HEK293 (cell line): ENCODE measurements around the gene INSL3.
A peak's percentile ranks its signal among the peaks of the same experiment; 100 is the strongest.

Experiments used
- GFI1B ChIP-seq: fragments of 450-650 bp; formaldehyde crosslinking; IDR thresholded peaks from 2 replicates; pipeline ENCODE4 v1.5.1; 2016; ENCODE audit warnings: missing biosample characterization, missing genetic modification characterization
- GLIS1 ChIP-seq: fragments of 450-650 bp; formaldehyde crosslinking; IDR thresholded peaks from 2 replicates; pipeline ENCODE4 v1.5.1; 2016; ENCODE audit warnings: missing biosample characterization, missing genetic modification characterization
- MEIS1 ChIP-seq: sonication (generic); formaldehyde crosslinking; IDR thresholded peaks from 2 replicates; pipeline ENCODE4 v1.8.1; 2022; ENCODE audit warnings: missing genetic modification reagents, mild to moderate bottlenecking, borderline replicate concordance
- MYNN ChIP-seq: fragments of 450-650 bp; formaldehyde crosslinking; IDR thresholded peaks from 2 replicates; pipeline ENCODE4 v1.5.1; 2016; ENCODE audit warnings: missing biosample characterization, missing genetic modification characterization, borderline replicate concordance
- OVOL3 ChIP-seq: fragments of 450-650 bp; formaldehyde crosslinking; IDR thresholded peaks from 2 replicates; pipeline ENCODE4 v1.5.1; 2016; ENCODE audit warnings: missing biosample characterization, missing genetic modification characterization
- REPIN1 ChIP-seq: fragments of 450-650 bp; formaldehyde crosslinking; IDR thresholded peaks from 2 replicates; pipeline ENCODE4 v1.5.1; 2017; ENCODE audit warnings: missing biosample characterization, missing genetic modification characterization, low read depth
- SP7 ChIP-seq: fragments of 450-650 bp; formaldehyde crosslinking; IDR thresholded peaks from 2 replicates; pipeline ENCODE4 v1.5.1; 2016; ENCODE audit warnings: missing biosample characterization, missing genetic modification characterization
- ZNF112 ChIP-seq: fragments of 450-650 bp; formaldehyde crosslinking; IDR thresholded peaks from 2 replicates; pipeline ENCODE4 v1.5.0; 2017; ENCODE audit warnings: missing biosample characterization, missing genetic modification characterization
- ZNF114 ChIP-seq: fragments of 450-650 bp; formaldehyde crosslinking; IDR thresholded peaks from 2 replicates; pipeline ENCODE4 v1.5.0; 2017; ENCODE audit warnings: missing biosample characterization, missing genetic modification characterization
- ZNF133 ChIP-seq: fragments of 450-650 bp; formaldehyde crosslinking; IDR thresholded peaks from 2 replicates; pipeline ENCODE4 v1.5.1; 2016; ENCODE audit warnings: missing biosample characterization, missing genetic modification characterization
- ZNF202 ChIP-seq: fragments of 450-650 bp; formaldehyde crosslinking; IDR thresholded peaks from 2 replicates; pipeline ENCODE4 v1.5.1; 2016; ENCODE audit warnings: missing biosample characterization, missing genetic modification characterization, borderline replicate concordance
- ZNF214 ChIP-seq: fragments of 450-650 bp; formaldehyde crosslinking; IDR thresholded peaks from 2 replicates; pipeline ENCODE4 v1.5.1; 2017; ENCODE audit warnings: missing biosample characterization, mild to moderate bottlenecking, missing genetic modification characterization, borderline replicate concordance
- ZNF23 ChIP-seq: fragments of 450-650 bp; formaldehyde crosslinking; IDR thresholded peaks from 2 replicates; pipeline ENCODE4 v1.5.1; 2016; ENCODE audit warnings: missing biosample characterization, missing genetic modification characterization, borderline replicate concordance
- ZNF248 ChIP-seq: fragments of 450-650 bp; formaldehyde crosslinking; IDR thresholded peaks from 2 replicates; pipeline ENCODE4 v1.5.1; 2017; ENCODE audit warnings: missing biosample characterization, missing genetic modification characterization
- ZNF37A ChIP-seq: fragments of 450-650 bp; IDR thresholded peaks from 2 replicates; pipeline ENCODE4 v1.5.1; 2018; ENCODE audit warnings: missing biosample characterization, missing genetic modification characterization
- ZNF48 ChIP-seq: fragments of 450-650 bp; formaldehyde crosslinking; IDR thresholded peaks from 2 replicates; pipeline ENCODE4 v1.5.1; 2016; ENCODE audit warnings: missing biosample characterization, missing genetic modification characterization
- ZNF501 ChIP-seq: fragments of 450-650 bp; formaldehyde crosslinking; IDR thresholded peaks from 2 replicates; pipeline ENCODE4 v1.5.1; 2016; ENCODE audit warnings: missing biosample characterization, missing genetic modification characterization
- ZNF521 ChIP-seq: fragments of 450-650 bp; formaldehyde crosslinking; IDR thresholded peaks from 2 replicates; pipeline ENCODE4 v1.5.1; 2017; ENCODE audit warnings: missing biosample characterization, mild to moderate bottlenecking, missing genetic modification characterization
- ZNF544 ChIP-seq: fragments of 450-650 bp; formaldehyde crosslinking; IDR thresholded peaks from 2 replicates; pipeline ENCODE4 v1.5.0; 2017; ENCODE audit warnings: missing biosample characterization, missing genetic modification characterization
- ZNF571 ChIP-seq: fragments of 450-650 bp; formaldehyde crosslinking; IDR thresholded peaks from 2 replicates; pipeline ENCODE4 v1.5.0; 2017; ENCODE audit warnings: missing biosample characterization, missing genetic modification characterization
- ZNF624 ChIP-seq: fragments of 450-650 bp; formaldehyde crosslinking; IDR thresholded peaks from 2 replicates; pipeline ENCODE4 v1.5.1; 2017; ENCODE audit warnings: missing biosample characterization, missing genetic modification characterization
- ZNF626 ChIP-seq: fragments of 450-650 bp; sonication (Bioruptor Pico); formaldehyde crosslinking; IDR thresholded peaks from 2 replicates; pipeline ENCODE4 v1.5.1; 2018; ENCODE audit warnings: missing biosample characterization, missing genetic modification characterization, inconsistent platforms
- ZNF629 ChIP-seq: fragments of 450-650 bp; formaldehyde crosslinking; IDR thresholded peaks from 2 replicates; pipeline ENCODE4 v1.5.1; 2017; ENCODE audit warnings: missing biosample characterization, missing genetic modification characterization
- ZNF658 ChIP-seq: fragments of 450-650 bp; formaldehyde crosslinking; IDR thresholded peaks from 2 replicates; pipeline ENCODE4; 2016; ENCODE audit warnings: missing biosample characterization, missing genetic modification characterization
- ZNF677 ChIP-seq: fragments of 450-650 bp; IDR thresholded peaks from 2 replicates; pipeline ENCODE4 v1.5.0; 2018; ENCODE audit warnings: missing biosample characterization, mild to moderate bottlenecking, missing genetic modification characterization, moderate library complexity
- ZNF830 ChIP-seq: fragments of 450-650 bp; IDR thresholded peaks from 2 replicates; pipeline ENCODE4 v1.5.0; 2018; ENCODE audit warnings: missing biosample characterization, missing genetic modification characterization, low read depth, mild to moderate bottlenecking, moderate library complexity
- ZNF843 ChIP-seq: fragments of 450-650 bp; formaldehyde crosslinking; IDR thresholded peaks from 2 replicates; pipeline ENCODE4 v1.5.1; 2016; ENCODE audit warnings: missing biosample characterization, missing genetic modification characterization
- ZSCAN30 ChIP-seq: fragments of 450-650 bp; IDR thresholded peaks from 2 replicates; pipeline ENCODE4 v1.5.1; 2018; ENCODE audit warnings: missing biosample characterization, mild to moderate bottlenecking, missing genetic modification characterization, moderate library complexity
- TF ChIP-seq, protein P1 (sequence below): fragments of 450-650 bp; formaldehyde crosslinking; IDR thresholded peaks from 2 replicates; pipeline ENCODE4 v1.5.1; 2017; ENCODE audit warnings: missing biosample characterization, missing genetic modification characterization
- TF ChIP-seq, protein P2 (sequence below): fragments of 450-650 bp; formaldehyde crosslinking; IDR thresholded peaks from 2 replicates; pipeline ENCODE4 v1.5.1; 2016; ENCODE audit warnings: missing biosample characterization, missing genetic modification characterization
- TF ChIP-seq, protein P3 (sequence below): fragments of 450-650 bp; formaldehyde crosslinking; IDR thresholded peaks from 2 replicates; pipeline ENCODE4 v1.5.1; 2016; ENCODE audit warnings: missing biosample characterization, missing genetic modification characterization
- TF ChIP-seq, protein P4 (sequence below): IDR thresholded peaks from 2 replicates; pipeline ENCODE4 v1.6.1; 2011; ENCODE audit warnings: mild to moderate bottlenecking, low read depth, low read length, borderline replicate concordance
- TF ChIP-seq, protein P5 (sequence below): fragments of 450-650 bp; formaldehyde crosslinking; IDR thresholded peaks from 2 replicates; pipeline ENCODE4 v1.5.1; 2016; ENCODE audit warnings: missing biosample characterization, missing genetic modification characterization, low read depth

The INSL3 gene

DNA sequence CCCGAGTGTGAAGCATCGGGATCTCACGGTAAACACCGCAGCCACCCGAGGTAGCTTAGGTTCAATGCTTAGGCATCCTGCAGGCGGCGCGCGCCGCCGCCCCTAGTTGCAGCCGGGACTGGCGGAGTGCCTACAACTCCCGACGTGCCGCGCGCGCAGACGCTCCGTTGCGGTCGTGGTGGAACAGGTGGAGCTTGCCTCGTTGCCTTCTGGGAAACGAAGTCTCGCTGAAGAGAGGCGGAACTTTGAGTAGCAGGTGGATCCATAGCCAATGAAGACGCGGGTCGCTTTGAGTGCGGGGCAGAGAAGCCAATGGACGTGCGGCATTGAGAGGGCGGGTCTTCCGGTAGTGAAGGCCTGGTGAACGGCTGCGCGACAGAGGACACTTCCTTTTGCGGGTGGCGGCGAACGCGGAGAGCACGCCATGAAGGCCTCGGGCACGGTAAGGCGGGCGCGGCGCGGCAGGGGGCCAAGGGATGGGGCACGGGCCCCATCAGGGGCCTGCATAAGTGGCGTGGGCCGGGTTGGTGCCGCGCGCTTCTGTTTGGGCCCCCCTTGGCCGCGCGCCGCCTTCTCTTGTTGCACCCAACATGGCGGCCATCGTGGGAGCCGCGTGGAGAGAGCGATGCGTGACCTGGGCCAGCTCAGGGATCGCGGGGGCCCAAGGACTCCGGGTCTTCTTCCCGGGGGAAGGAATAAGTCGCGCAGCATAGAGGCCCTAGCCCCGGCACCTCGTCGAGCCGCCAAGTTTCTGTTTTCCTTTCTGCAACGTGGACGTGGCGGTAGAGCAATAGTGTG is 38.4 kb upstream of the INSL3 start, which contains the start of gene RPL18A (continued):
- TF ChIP-seq, protein P1, sequence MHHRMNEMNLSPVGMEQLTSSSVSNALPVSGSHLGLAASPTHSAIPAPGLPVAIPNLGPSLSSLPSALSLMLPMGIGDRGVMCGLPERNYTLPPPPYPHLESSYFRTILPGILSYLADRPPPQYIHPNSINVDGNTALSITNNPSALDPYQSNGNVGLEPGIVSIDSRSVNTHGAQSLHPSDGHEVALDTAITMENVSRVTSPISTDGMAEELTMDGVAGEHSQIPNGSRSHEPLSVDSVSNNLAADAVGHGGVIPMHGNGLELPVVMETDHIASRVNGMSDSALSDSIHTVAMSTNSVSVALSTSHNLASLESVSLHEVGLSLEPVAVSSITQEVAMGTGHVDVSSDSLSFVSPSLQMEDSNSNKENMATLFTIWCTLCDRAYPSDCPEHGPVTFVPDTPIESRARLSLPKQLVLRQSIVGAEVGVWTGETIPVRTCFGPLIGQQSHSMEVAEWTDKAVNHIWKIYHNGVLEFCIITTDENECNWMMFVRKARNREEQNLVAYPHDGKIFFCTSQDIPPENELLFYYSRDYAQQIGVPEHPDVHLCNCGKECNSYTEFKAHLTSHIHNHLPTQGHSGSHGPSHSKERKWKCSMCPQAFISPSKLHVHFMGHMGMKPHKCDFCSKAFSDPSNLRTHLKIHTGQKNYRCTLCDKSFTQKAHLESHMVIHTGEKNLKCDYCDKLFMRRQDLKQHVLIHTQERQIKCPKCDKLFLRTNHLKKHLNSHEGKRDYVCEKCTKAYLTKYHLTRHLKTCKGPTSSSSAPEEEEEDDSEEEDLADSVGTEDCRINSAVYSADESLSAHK (tag by site-specific recombination), result no peak
- TF ChIP-seq ZNF112 (no peak), OVOL3 (tag by site-specific recombination) (0 out of 2 replicates have a peak, but pooled peaks have one; percentile 15), ZNF23 (tag by site-specific recombination) (no peak), ZNF571 (tag by site-specific recombination) (no peak), ZNF114 (no peak), ZNF626 (tag by site-specific recombination) (no peak), ZNF677 (no peak), MEIS1 (CRISPR knock-in tag) (no peak), GFI1B (no peak), SP7 (tag by site-specific recombination) (peak; percentile 76), ZNF248 (tag by site-specific recombination) (no peak), ZSCAN30 (tag by site-specific recombination) (peak; percentile 83), ZNF658 (tag by site-specific recombination) (no peak), ZNF521 (tag by site-specific recombination) (no peak), ZNF501 (tag by site-specific recombination) (peak; percentile 61; the same call in 1 of the 2 replicates), ZNF202 (tag by site-specific recombination) (no peak), REPIN1 (no peak), ZNF37A (tag by site-specific recombination) (no peak), ZNF830 (tag by site-specific recombination) (no peak), MYNN (tag by site-specific recombination) (no peak), ZNF629 (tag by site-specific recombination) (peak; percentile 23; the same call in 1 of the 2 replicates), ZNF843 (tag by site-specific recombination) (0 out of 2 replicates have a peak, but pooled peaks have one; percentile 49), ZNF624 (tag by site-specific recombination) (no peak), ZNF214 (no peak), GLIS1 (tag by site-specific recombination) (peak; percentile 71), ZNF544 (tag by site-specific recombination) (no peak), ZNF48 (tag by site-specific recombination) (no peak), ZNF133 (tag by site-specific recombination) (no peak)
- TF ChIP-seq, protein P2, sequence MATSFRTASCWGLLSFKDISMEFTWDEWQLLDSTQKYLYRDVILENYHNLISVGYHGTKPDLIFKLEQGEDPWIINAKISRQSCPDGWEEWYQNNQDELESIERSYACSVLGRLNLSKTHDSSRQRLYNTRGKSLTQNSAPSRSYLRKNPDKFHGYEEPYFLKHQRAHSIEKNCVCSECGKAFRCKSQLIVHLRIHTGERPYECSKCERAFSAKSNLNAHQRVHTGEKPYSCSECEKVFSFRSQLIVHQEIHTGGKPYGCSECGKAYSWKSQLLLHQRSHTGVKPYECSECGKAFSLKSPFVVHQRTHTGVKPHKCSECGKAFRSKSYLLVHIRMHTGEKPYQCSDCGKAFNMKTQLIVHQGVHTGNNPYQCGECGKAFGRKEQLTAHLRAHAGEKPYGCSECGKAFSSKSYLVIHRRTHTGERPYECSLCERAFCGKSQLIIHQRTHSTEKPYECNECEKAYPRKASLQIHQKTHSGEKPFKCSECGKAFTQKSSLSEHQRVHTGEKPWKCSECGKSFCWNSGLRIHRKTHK, result no peak
- TF ChIP-seq, protein P3, sequence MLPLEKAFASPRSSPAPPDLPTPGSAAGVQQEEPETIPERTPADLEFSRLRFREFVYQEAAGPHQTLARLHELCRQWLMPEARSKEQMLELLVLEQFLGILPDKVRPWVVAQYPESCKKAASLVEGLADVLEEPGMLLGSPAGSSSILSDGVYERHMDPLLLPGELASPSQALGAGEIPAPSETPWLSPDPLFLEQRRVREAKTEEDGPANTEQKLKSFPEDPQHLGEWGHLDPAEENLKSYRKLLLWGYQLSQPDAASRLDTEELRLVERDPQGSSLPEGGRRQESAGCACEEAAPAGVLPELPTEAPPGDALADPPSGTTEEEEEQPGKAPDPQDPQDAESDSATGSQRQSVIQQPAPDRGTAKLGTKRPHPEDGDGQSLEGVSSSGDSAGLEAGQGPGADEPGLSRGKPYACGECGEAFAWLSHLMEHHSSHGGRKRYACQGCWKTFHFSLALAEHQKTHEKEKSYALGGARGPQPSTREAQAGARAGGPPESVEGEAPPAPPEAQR (tag by site-specific recombination), result no peak
- TF ChIP-seq, protein P4, sequence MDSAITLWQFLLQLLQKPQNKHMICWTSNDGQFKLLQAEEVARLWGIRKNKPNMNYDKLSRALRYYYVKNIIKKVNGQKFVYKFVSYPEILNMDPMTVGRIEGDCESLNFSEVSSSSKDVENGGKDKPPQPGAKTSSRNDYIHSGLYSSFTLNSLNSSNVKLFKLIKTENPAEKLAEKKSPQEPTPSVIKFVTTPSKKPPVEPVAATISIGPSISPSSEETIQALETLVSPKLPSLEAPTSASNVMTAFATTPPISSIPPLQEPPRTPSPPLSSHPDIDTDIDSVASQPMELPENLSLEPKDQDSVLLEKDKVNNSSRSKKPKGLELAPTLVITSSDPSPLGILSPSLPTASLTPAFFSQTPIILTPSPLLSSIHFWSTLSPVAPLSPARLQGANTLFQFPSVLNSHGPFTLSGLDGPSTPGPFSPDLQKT, result no peak
- TF ChIP-seq, protein P5, sequence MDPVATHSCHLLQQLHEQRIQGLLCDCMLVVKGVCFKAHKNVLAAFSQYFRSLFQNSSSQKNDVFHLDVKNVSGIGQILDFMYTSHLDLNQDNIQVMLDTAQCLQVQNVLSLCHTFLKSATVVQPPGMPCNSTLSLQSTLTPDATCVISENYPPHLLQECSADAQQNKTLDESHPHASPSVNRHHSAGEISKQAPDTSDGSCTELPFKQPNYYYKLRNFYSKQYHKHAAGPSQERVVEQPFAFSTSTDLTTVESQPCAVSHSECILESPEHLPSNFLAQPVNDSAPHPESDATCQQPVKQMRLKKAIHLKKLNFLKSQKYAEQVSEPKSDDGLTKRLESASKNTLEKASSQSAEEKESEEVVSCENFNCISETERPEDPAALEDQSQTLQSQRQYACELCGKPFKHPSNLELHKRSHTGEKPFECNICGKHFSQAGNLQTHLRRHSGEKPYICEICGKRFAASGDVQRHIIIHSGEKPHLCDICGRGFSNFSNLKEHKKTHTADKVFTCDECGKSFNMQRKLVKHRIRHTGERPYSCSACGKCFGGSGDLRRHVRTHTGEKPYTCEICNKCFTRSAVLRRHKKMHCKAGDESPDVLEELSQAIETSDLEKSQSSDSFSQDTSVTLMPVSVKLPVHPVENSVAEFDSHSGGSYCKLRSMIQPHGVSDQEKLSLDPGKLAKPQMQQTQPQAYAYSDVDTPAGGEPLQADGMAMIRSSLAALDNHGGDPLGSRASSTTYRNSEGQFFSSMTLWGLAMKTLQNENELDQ (tag by site-specific recombination), result no peak
